Psoas muscle (tissue), 8 donors: Measurements from ENCODE around the gene SYMPK. TPM values are rescaled to one million over a fixed set of nuclear protein-coding genes. Genes with fewer than 3 reads are reported as not detected.
A peak's percentile ranks its signal among the peaks of the same experiment; 100 is the strongest.

Experiments used
- ATAC-seq, 4 donors: fragments of 200-7000 bp; cut with Tn5 transposase; one replicate each; pipeline ENCODE4 v1.9.1; 2020; ENCODE audit warnings: moderate library complexity in 3 of 4, mild to moderate bottlenecking in 2 of 4
- DNase-seq, 2 donors: peaks; one replicate each; pipeline ENCODE4 v3.0.0-alpha.2; 2020
- H3K27ac ChIP-seq: fragments of 200-600 bp; one replicate; pipeline ENCODE4 v1.8.0; 2022
- H3K27me3 ChIP-seq, 3 donors: fragments of 200-600 bp in 1 of 3; one replicate each; pipeline versions ENCODE4 v1.6.1 to v1.8.0; 2013 to 2022; ENCODE audit warnings: low read length in 2 of 3, mild to moderate bottlenecking in 2 of 3, moderate library complexity in 1 of 3; ENCODE audit not compliant: insufficient read depth in 3 of 3
- H3K36me3 ChIP-seq, 2 donors: fragments of 200-600 bp in 1 of 2; one replicate each; pipeline versions ENCODE4 v1.6.1 to v1.8.0; 2013 to 2022; ENCODE audit warnings: low read depth in 1 of 2, mild to moderate bottlenecking in 1 of 2, moderate library complexity in 1 of 2; ENCODE audit not compliant: insufficient read depth in 1 of 2
- H3K4me1 ChIP-seq: fragments of 200-600 bp; one replicate; pipeline ENCODE4 v1.8.0; 2022
- H3K4me3 ChIP-seq: fragments of 200-600 bp; one replicate; pipeline ENCODE4 v1.8.0; 2022; ENCODE audit warnings: mild to moderate bottlenecking
- H3K9me3 ChIP-seq: fragments of 200-600 bp; one replicate; pipeline ENCODE4 v1.8.0; 2022
- WGBS, 3 donors: extraction: QIAGEN DNeasy Blood & Tissue Kit; methylation state at CpG; one replicate each; pipeline versions ENCODE4 v1.1.6 to v1.1.7; 2013; 5-methylcytosine and 5-hydroxymethylcytosine counted together
- intact Hi-C, 2 donors: fragments of 100-400 bp; cut with DNase I; formaldehyde crosslinking; loops; one replicate each; pipeline versions ENCODE4 v1.11.0 to v1.14.2; 2022
- polyA plus RNA-seq, 3 donors: library from polyadenylated mRNA; stranded (reverse); fragments of 200-250 nt; gene quantifications; one replicate each; pipeline ENCODE4 v1.2.3, GENCODE V29; 2013
- total RNA-seq, 4 donors: library from RNA; stranded (reverse); fragmentation: NEBNext Ultra II Directional in 2 of 4; extraction: Animal tissue kit (Norgen Biotek cat#: 25700) in 2 of 4; gene quantifications; one replicate each; pipeline versions ENCODE4 v1.2.1 to v1.2.4, GENCODE V29; 2021 to 2023
- TF ChIP-seq, protein P1 (sequence below): fragments of 200-600 bp; IDR thresholded peaks from one replicate; pipeline ENCODE4 v1.8.0; 2022; ENCODE audit warnings: antibody characterized with exemption
- donor health status: healthy with polysubstance abuse.
- donor health status: DM: no; HTN: no; CAD: no; lungs with moderate emphysema.
- donor health status: Bipolar disorder and iron deficiency.
- donor health status: healthy.
- donor health status: DM: yes; HTN: yes; CAD: no.
- donor health status: DM: no; HTN: no; CAD: no.
- donor health status: DM: no; HTN: no; CAD: no.
- donor health status: DM: yes; HTN: yes; CAD: no.

Gene SYMPK
- total and polyA plus RNA-seq, 7 donors = 27.6 to 80.3 (median 47.6) TPM

DNA sequence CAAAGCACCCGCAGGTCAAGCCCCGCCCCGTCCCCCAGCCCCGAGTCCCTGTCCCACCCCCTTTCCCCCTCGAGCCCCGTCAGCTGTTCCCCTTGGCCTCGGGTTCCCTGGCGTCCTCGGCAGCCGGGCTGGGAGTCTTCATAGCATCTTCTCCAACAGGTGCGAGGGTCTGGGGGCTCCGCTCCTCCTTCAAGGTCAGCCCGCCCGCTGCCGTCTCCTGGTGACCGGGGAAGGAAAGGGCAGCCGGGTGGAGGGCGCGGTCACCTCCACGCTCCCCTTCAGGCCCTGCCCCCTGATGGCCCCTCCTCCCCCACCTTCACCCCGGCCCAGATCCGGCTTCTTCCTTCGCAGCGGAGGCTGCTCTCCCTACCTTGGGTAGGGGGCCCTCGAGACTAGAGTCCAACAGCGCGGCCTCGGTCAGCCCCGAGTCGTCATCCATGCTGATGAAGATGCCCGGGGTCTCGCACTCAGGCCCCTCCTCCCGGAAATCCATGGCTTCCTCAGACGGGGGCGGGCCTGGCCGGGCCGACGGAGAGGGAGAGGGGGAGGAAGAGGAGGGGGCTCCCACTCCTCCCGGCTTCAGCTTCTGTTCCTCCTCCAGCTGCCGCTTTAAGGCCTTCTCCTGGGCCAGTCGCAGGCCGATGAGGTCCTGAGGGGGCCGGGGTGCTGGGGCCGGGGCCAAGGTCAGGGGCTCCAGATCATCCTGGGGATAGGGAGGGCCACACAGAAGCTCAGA, 47.3 kb downstream of the SYMPK start:
- intact Hi-C loops = no loop called here
- TF ChIP-seq, protein P1, sequence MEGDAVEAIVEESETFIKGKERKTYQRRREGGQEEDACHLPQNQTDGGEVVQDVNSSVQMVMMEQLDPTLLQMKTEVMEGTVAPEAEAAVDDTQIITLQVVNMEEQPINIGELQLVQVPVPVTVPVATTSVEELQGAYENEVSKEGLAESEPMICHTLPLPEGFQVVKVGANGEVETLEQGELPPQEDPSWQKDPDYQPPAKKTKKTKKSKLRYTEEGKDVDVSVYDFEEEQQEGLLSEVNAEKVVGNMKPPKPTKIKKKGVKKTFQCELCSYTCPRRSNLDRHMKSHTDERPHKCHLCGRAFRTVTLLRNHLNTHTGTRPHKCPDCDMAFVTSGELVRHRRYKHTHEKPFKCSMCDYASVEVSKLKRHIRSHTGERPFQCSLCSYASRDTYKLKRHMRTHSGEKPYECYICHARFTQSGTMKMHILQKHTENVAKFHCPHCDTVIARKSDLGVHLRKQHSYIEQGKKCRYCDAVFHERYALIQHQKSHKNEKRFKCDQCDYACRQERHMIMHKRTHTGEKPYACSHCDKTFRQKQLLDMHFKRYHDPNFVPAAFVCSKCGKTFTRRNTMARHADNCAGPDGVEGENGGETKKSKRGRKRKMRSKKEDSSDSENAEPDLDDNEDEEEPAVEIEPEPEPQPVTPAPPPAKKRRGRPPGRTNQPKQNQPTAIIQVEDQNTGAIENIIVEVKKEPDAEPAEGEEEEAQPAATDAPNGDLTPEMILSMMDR = no peak
- no peaks in the 10 kb centered on the region for H3K9me3 ChIP-seq
- H3K4me3 ChIP-seq = peak overlapping the region; percentile 49
- H3K4me1 ChIP-seq = no peaks in the 10 kb centered on the region
- WGBS, 3 donors = 12 to 15% (median 13%) methylated on average over 36 to 44 of the region's 44 CpGs
- ATAC-seq = no peak
- H3K27ac ChIP-seq = no peak overlapping the region
- H3K36me3 ChIP-seq = peaks cover 0 to 13% of the 10 kb centered on the region in 2 donors
- peaks cover 0 to 2% (median 0%) of the 10 kb centered on the region in 3 donors for H3K27me3 ChIP-seq
- no peak for DNase-seq

DNA sequence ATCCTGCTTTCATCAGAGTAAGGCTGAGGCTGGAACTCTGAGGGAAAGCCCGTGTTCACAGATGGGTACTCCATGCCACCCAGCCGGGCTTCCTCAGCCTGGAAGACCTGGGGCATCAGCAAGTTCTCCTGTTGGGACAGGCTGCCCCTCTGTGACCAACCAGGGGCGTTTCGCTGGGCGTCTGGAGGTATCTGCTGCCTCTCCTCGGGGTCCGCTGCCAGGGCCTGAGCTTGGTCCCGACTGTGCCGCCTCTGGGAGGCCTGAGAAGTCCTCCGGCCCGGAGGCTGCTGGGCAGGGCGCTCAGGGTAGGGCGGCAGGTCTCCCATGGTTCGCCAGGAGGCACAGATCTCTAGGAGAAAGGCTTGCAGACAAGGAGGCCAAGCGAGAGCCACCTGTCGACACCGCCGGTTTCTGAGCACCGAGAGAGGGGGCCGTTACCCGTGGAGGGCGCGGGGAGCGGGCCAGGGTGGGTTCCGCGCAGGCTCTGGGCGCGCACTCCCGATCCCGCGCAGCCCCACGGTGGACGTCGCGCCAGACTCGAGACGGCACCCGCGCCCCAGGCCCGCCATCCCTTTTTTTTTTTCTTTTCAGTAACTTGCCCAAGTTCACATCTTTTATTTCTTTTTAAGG, 48.0 kb downstream of the SYMPK start, which contains the start of gene RSPH6A:
RSPH6A (minus strand) TSS at position 458 of the 630 bp plus-strand sequence; CDS start at position 326, 132 bp downstream.
- no peak within 1 kb of the TSS for H3K27ac ChIP-seq
- ATAC-seq = no peak
- H3K36me3 ChIP-seq = peaks cover 0 to 6% of the 10 kb centered on the region in 2 donors
- WGBS, 3 donors = 22 to 32% (median 29%) methylated on average over 29 to 40 of the region's 40 CpGs
- H3K27me3 ChIP-seq = peaks cover 0 to 2% (median 0%) of the 10 kb centered on the region in 3 donors
- peak within 1 kb of the TSS; percentile 49 for H3K4me3 ChIP-seq
- DNase-seq = no peak
- H3K9me3 ChIP-seq = no peaks in the 10 kb centered on the region
- H3K4me1 ChIP-seq = no peaks in the 10 kb centered on the region
- intact Hi-C loops = no loop called here
- TF ChIP-seq, protein P1 = no peak

DNA sequence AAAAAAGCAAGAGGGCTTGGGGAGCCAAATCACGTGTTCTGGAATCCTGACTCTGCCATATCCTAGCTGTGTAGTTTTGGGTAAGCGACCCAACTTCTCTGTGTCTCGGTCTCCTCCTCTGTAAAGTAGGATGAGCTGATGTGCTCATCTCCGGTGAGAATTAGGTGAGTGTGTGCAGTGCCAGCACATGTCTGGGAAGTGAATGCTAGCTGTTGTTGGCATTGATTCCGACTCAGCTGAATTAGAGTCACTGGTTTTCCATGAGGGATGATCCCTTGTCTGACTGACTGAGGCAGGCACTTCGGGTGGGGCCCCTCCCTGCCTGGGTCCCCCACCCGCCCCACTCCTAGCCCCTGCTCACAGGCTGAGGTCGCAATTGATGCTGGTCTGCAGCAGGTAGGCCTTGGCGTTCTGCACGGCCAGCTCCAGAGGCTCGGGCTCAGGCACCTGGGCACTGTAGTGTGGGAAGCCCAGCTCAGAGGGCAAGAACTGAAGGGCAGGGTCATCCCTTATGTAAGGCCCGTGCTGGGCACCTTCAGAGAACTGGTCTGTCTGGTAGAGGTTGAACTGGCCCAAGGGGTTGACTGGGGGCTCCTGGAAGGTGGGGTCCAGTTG, 48.7 kb downstream of the SYMPK start:
- H3K27ac ChIP-seq = no peak overlapping the region
- H3K4me1 ChIP-seq = no peaks in the 10 kb centered on the region
- intact Hi-C loops = no loop called here
- no peaks in the 10 kb centered on the region for H3K9me3 ChIP-seq
- no peak overlapping the region for H3K4me3 ChIP-seq
- DNase-seq = no peak
- H3K27me3 ChIP-seq = peaks cover 0 to 2% (median 0%) of the 10 kb centered on the region in 3 donors
- ATAC-seq = no peak
- 79 to 82% (median 80%) methylated on average over 12 of the region's 12 CpGs for WGBS, 3 donors
- TF ChIP-seq, protein P1 = no peak
- no peaks in the 10 kb centered on the region for H3K36me3 ChIP-seq

DNA sequence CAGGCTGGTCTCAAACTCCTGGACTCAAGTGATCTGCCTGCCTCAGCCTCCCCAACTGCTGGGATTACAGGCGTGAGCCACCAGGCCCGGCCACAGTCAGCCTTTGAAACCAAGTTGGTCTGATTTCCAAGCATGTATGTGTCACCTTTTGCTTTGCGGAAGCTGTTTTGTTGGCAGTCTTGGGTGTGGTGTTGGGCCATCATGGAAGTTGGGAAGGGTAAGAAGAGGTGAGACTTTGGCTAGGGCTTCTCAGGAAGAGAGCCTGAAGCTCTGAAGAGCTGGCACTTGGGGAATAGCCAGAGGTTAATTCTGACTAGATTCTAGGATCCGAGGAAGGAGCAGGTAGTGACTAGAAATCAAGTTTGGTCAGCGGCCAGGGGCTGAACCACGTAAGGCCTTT, 50.6 kb downstream of the SYMPK start:
- DNase-seq (no peak), ATAC-seq (no peak)
- H3K27ac ChIP-seq = no peak overlapping the region
- H3K4me3 ChIP-seq = no peak overlapping the region
- H3K36me3 ChIP-seq = no peaks in the 10 kb centered on the region
- intact Hi-C loops = no loop called here
- no peaks in the 10 kb centered on the region for H3K9me3 ChIP-seq
- 90 to 91% (median 91%) methylated on average over 6 of the region's 6 CpGs for WGBS, 3 donors
- H3K27me3 ChIP-seq = peaks cover 0 to 2% (median 0%) of the 10 kb centered on the region in 3 donors
- TF ChIP-seq, protein P1 = no peak
- H3K4me1 ChIP-seq = no peaks in the 10 kb centered on the region
